Endometrium (tissue), 2 donors: ENCODE data around the gene DOK1.

Source experiments
- FAIRE-seq: peaks from 2 replicates; lab custom pipeline; 2012; peaks lifted over from hg19 to GRCh38; lab: Jason Lieb, UNC
- donor health status: control.
- donor health status: control.

The DOK1 gene

GRCh38 chr2:74603282-74604000 lies 48.9 kb downstream of the DOK1 start:
- FAIRE-seq = no peak

DNA sequence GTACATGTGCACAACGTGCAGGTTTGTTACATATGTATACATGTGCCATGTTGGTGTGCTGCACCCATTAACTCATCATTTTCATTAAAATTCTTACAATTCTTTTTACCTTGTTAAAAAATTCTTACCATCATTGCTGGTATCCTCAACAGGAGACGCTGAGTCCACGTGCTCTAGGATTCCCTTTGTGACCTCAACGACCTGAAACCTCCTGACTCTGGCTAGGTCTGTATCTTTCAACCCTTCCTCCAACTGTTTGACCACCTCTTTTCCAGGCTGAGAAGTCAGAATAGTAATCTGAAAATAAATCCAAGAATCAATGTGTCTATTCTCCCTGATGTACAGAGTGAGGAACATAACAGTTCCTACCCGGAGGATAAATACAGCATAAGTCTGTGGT lies 52.4 kb downstream of the DOK1 start:
- no peak for FAIRE-seq
